H1 (cell line): ENCODE data around the gene CLRN2. TPM values are rescaled to one million over a fixed set of nuclear protein-coding genes. Genes with fewer than 3 reads are reported as not detected.

Source experiments
- CTCF ChIA-PET: fragments of 300-600 bp; sonication (Branson Sonifier 250); formaldehyde crosslinking; loops from one replicate; lab custom pipeline; 2021; ENCODE audit not compliant: partially characterized antibody; lab: Charles Lee
- POLR2A ChIA-PET: fragments of 300-600 bp; sonication (Branson Sonifier 250); formaldehyde crosslinking; loops from one replicate; lab custom pipeline; 2021; ENCODE audit warnings: inconsistent platforms; ENCODE audit not compliant: partially characterized antibody; lab: Charles Lee
- DNase-seq, 2 experiments: peaks; one replicate each; pipeline versions ENCODE4 v3.0.0 to v3.0.0-alpha.2; 2010 to 2022; ENCODE audit warnings: low spot score in 2 of 2, low read depth in 1 of 2, mixed read lengths in 1 of 2
- FAIRE-seq: peaks from 2 replicates; lab custom pipeline; 2011; peaks lifted over from hg19 to GRCh38; lab: Jason Lieb, UNC
- H2AFZ ChIP-seq: 2 replicates; pipeline ENCODE4 v1.8.1; 2012; ENCODE audit warnings: low read length, inconsistent platforms
- H2AK5ac ChIP-seq: 2 replicates; pipeline ENCODE4 v1.6.1; 2013; ENCODE audit warnings: low read depth, low read length
- H2BK120ac ChIP-seq: replicated peaks from 2 replicates; pipeline ENCODE3; 2013; ENCODE audit warnings: low read depth, low read length, inconsistent platforms
- H2BK12ac ChIP-seq: 2 replicates; pipeline ENCODE4 v1.6.1; 2013; ENCODE audit warnings: low read depth, low read length
- H2BK15ac ChIP-seq: 2 replicates; pipeline ENCODE4 v1.6.1; 2013; ENCODE audit warnings: low read length
- H2BK20ac ChIP-seq: 2 replicates; pipeline ENCODE4 v1.6.1; 2013; ENCODE audit warnings: low read length
- H2BK5ac ChIP-seq: 2 replicates; pipeline ENCODE4 v1.6.1; 2013; ENCODE audit warnings: low read depth, low read length
- H3K14ac ChIP-seq: 2 replicates; pipeline ENCODE4 v1.6.1; 2013; ENCODE audit warnings: inconsistent platforms; ENCODE audit not compliant: insufficient read length
- H3K18ac ChIP-seq: 2 replicates; pipeline ENCODE4 v1.6.1; 2013; ENCODE audit warnings: low read length; ENCODE audit errors: extremely low read depth
- H3K23ac ChIP-seq: 2 replicates; pipeline ENCODE4 v1.6.1; 2013; ENCODE audit warnings: inconsistent platforms; ENCODE audit not compliant: insufficient read length
- H3K23me2 ChIP-seq: 2 replicates; pipeline ENCODE4 v1.6.1; 2013; ENCODE audit warnings: low read depth, low read length
- H3K27ac ChIP-seq: 2 replicates; pipeline ENCODE4 v1.6.1; 2011; ENCODE audit warnings: low read depth, low read length, inconsistent platforms
- H3K27me3 ChIP-seq, 4 experiments: replicated peaks in 1 of 4; 1 replicate in 1 of 4; 2 replicates in 3 of 4; pipeline versions ENCODE4 v1.6.1 to v1.8.1; 2011 to 2013; ENCODE audit warnings: low read length in 3 of 4, mild to moderate bottlenecking in 3 of 4, inconsistent platforms in 2 of 4, mixed read lengths in 2 of 4, moderate library complexity in 1 of 4; ENCODE audit not compliant: control insufficient read depth in 3 of 4, insufficient read depth in 3 of 4; ENCODE audit errors: extremely low read depth in 1 of 4
- H3K36me3 ChIP-seq, 4 experiments: 2 replicates each; pipeline versions ENCODE4 v1.6.1 to v1.8.1; 2011 to 2013; ENCODE audit warnings: mild to moderate bottlenecking in 4 of 4, low read length in 3 of 4, moderate library complexity in 2 of 4, control low read depth in 1 of 4, inconsistent platforms in 1 of 4; ENCODE audit not compliant: insufficient read depth in 4 of 4, control insufficient read depth in 2 of 4
- H3K4ac ChIP-seq: replicated peaks from 2 replicates; pipeline ENCODE3; 2013; ENCODE audit warnings: low read length, low read depth, mixed read lengths, inconsistent platforms; ENCODE audit not compliant: insufficient read length
- H3K4me1 ChIP-seq, 4 experiments: replicated peaks in 1 of 4; 1 replicate in 1 of 4; 2 replicates in 3 of 4; pipeline versions ENCODE4 v1.6.1 to v1.8.1; 2011 to 2013; ENCODE audit warnings: low read length in 3 of 4, inconsistent platforms in 2 of 4, mixed read lengths in 1 of 4; ENCODE audit not compliant: insufficient read depth in 4 of 4, control insufficient read depth in 3 of 4
- H3K4me2 ChIP-seq, 2 experiments: 2 replicates each; pipeline versions ENCODE4 v1.6.1 to v1.8.1; 2011 to 2013; ENCODE audit warnings: low read depth in 2 of 2, low read length in 2 of 2, control low read depth in 1 of 2, inconsistent platforms in 1 of 2, mild to moderate bottlenecking in 1 of 2; ENCODE audit not compliant: insufficient read depth in 1 of 2
- H3K4me3 ChIP-seq, 4 experiments: fragments of 200-600, 300-600 bp in 1 of 4; sonication (generic), shearing (Covaris generic), sonication (Bioruptor Twin) in 1 of 4; 2 replicates each; pipeline versions ENCODE4 v1.5.1 to v1.8.1; 2011 to 2016; ENCODE audit warnings: low read length in 4 of 4, low read depth in 3 of 4, control low read depth in 2 of 4, inconsistent platforms in 2 of 4, mild to moderate bottlenecking in 2 of 4, mixed read lengths in 1 of 4, moderate library complexity in 1 of 4; ENCODE audit not compliant: insufficient read depth in 2 of 4; ENCODE audit errors: extremely low read depth in 1 of 4
- H3K56ac ChIP-seq: replicated peaks from 2 replicates; pipeline ENCODE3; 2013; ENCODE audit warnings: low read depth, mild to moderate bottlenecking, mixed read lengths, low read length, inconsistent platforms; ENCODE audit not compliant: insufficient read length
- H3K79me1 ChIP-seq: 2 replicates; pipeline ENCODE4 v1.6.1; 2013; ENCODE audit warnings: low read depth, low read length, control low read depth
- H3K79me2 ChIP-seq, 2 experiments: 2 replicates each; pipeline versions ENCODE4 v1.6.1 to v1.8.1; 2012 to 2013; ENCODE audit warnings: low read length in 2 of 2, mild to moderate bottlenecking in 2 of 2, inconsistent platforms in 1 of 2; ENCODE audit not compliant: insufficient read depth in 2 of 2, control insufficient read depth in 1 of 2
- H3K9ac ChIP-seq, 4 experiments: replicated peaks in 1 of 4; 1 replicate in 1 of 4; 2 replicates in 3 of 4; pipeline versions ENCODE4 v1.6.1 to v1.8.1; 2011 to 2013; ENCODE audit warnings: low read depth in 3 of 4, low read length in 3 of 4, control low read depth in 2 of 4, mild to moderate bottlenecking in 2 of 4, moderate library complexity in 2 of 4, inconsistent platforms in 1 of 4; ENCODE audit errors: extremely low read depth in 1 of 4
- H3K9me3 ChIP-seq, 2 experiments: 2 replicates each; pipeline versions ENCODE4 v1.6.1 to v1.8.1; 2012 to 2013; ENCODE audit warnings: mild to moderate bottlenecking in 2 of 2, moderate library complexity in 2 of 2, control low read depth in 1 of 2, inconsistent platforms in 1 of 2, low read depth in 1 of 2, low read length in 1 of 2, mixed read lengths in 1 of 2; ENCODE audit not compliant: insufficient read depth in 2 of 2
- H4K20me1 ChIP-seq, 2 experiments: replicated peaks in 1 of 2; 2 replicates each; pipeline versions ENCODE3 to v1.8.1; 2011 to 2013; ENCODE audit warnings: inconsistent platforms in 2 of 2, low read length in 2 of 2, mild to moderate bottlenecking in 1 of 2; ENCODE audit not compliant: insufficient read depth in 2 of 2, control insufficient read depth in 1 of 2
- H4K5ac ChIP-seq: 2 replicates; pipeline ENCODE4 v1.6.1; 2013; ENCODE audit warnings: low read length, low read depth, mixed read lengths, inconsistent platforms; ENCODE audit not compliant: insufficient read length
- H4K8ac ChIP-seq: 2 replicates; pipeline ENCODE4 v1.8.0; 2013; ENCODE audit warnings: mild to moderate bottlenecking, moderate library complexity, low read length, inconsistent platforms; ENCODE audit not compliant: insufficient read depth; ENCODE audit errors: extremely low read depth
- H4K91ac ChIP-seq: replicated peaks from 2 replicates; pipeline ENCODE3; 2013; ENCODE audit warnings: low read length, mixed read lengths, inconsistent platforms; ENCODE audit not compliant: insufficient read length
- CEBPB ChIP-seq: IDR thresholded peaks from 2 replicates; pipeline ENCODE4 v1.6.1; 2012; ENCODE audit warnings: low read depth, low read length
- GTF2F1 ChIP-seq: IDR thresholded peaks from 2 replicates; pipeline ENCODE4 v1.6.1; 2012; ENCODE audit warnings: low read depth, low read length, improper control_type of control experiment, borderline replicate concordance
- KDM4A ChIP-seq: IDR thresholded peaks from one replicate; pipeline ENCODE4 v1.7.1; 2012; ENCODE audit warnings: low read depth, mild to moderate bottlenecking, moderate library complexity, low read length, inconsistent platforms; ENCODE audit not compliant: severe bottlenecking
- MAFK ChIP-seq: IDR thresholded peaks from 2 replicates; pipeline ENCODE4 v1.6.1; 2012; ENCODE audit warnings: low read depth, mild to moderate bottlenecking, improper control_type of control experiment, low read length
- POLR2AphosphoS5 ChIP-seq: IDR thresholded peaks from 2 replicates; pipeline ENCODE4 v1.6.1; 2011; ENCODE audit warnings: low read depth, low read length
- WGBS, 2 experiments: shearing (Covaris generic) in 1 of 2; methylation state at CpG; one replicate each; pipeline versions ENCODE4 v1.1.6 to v1.1.7; 2013 to 2015; ENCODE audit warnings: low lambda C conversion rate in 2 of 2, mixed read lengths in 2 of 2, inconsistent platforms in 1 of 2, low coverage in 1 of 2, missing lambda C conversion rate in 1 of 2; ENCODE audit not compliant: insufficient replicate concordance in 2 of 2, insufficient coverage in 1 of 2, insufficient read length in 1 of 2; ENCODE audit errors: extremely low coverage in 1 of 2, missing lambda C conversion rate in 1 of 2; 5-methylcytosine and 5-hydroxymethylcytosine counted together
- polyA plus RNA-seq, 7 experiments: library from polyadenylated mRNA; depleted of rRNA in 3 of 7; stranded (reverse) in 5 of 7; unstranded in 2 of 7; fragments of >200 nt in 5 of 7; fragments of 200-250 nt in 2 of 7; gene quantifications; 1 replicate in 5 of 7; 2 replicates in 1 of 7; 4 replicates in 1 of 7; pipeline versions ENCODE4 v1.2.1 to v1.2.3, GENCODE V29; 2011 to 2013; ENCODE audit warnings: missing spikeins in 2 of 7, mixed read lengths in 2 of 7
- total RNA-seq: library from RNA; stranded (reverse); fragmentation: NEBNext Ultra II Directional; extraction: Animal tissue kit (Norgen Biotek cat#: 25700); gene quantifications from 2 replicates; pipeline ENCODE4 v1.2.1, GENCODE V29; 2021

CLRN2 gene
- total and polyA plus RNA-seq, 2 of the 8 experiments (the other 6 are each of a cell fraction or from before 2014, with no cell fraction given), result not detected

DNA sequence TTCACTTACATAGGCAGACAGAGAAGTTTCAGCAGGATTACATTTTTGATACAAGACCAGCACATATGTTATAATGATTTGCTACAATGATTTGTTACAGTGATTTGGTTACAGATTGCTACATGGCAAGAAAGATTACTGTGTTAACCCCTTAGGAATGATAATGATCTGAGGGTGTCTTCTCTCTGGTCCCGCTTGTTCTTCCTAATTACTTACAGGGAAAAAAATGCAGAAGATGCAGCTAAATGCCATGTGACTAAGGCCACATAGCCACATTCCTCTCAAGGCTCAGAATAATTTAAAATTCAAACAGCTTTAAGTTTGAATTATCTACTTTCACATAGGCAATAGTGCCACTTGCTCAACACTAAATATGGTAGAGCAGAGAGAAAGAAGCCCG lies 52.3 kb downstream of the CLRN2 start:
- Histone ChIP-seq H3K23ac (no peak overlapping the region), H3K9ac (no peak overlapping the region), H3K4ac (no peak overlapping the region), H3K79me1 (no peaks in the 10 kb centered on the region), H2BK12ac (no peak overlapping the region), H3K27me3 (no peaks in the 10 kb centered on the region), H3K4me1 (no peaks in the 10 kb centered on the region), H3K56ac (no peak overlapping the region), H2AK5ac (no peak overlapping the region), H2BK15ac (no peak overlapping the region), H2AFZ (no peak overlapping the region), H3K4me2 (no peak overlapping the region), H2BK5ac (no peak overlapping the region), H3K14ac (no peak overlapping the region), H4K20me1 (no peaks in the 10 kb centered on the region), H3K27ac (no peak overlapping the region), H3K18ac (no peak overlapping the region), H3K4me3 (no peak overlapping the region), H4K8ac (no peak overlapping the region), H3K79me2 (no peaks in the 10 kb centered on the region), H3K9me3 (no peaks in the 10 kb centered on the region), H3K36me3 (no peaks in the 10 kb centered on the region), H2BK120ac (no peak overlapping the region), H2BK20ac (no peak overlapping the region), H4K5ac (no peak overlapping the region), H3K23me2 (no peaks in the 10 kb centered on the region; the same call in 1 of the 2 replicates), H4K91ac (no peak overlapping the region)
- no peak for TF ChIP-seq GTF2F1
- no peak for TF ChIP-seq KDM4A
- no peak for TF ChIP-seq POLR2AphosphoS5
- TF ChIP-seq CEBPB, result no peak
- TF ChIP-seq MAFK, result no peak
- POLR2A ChIA-PET, result interaction anchor here (0.8 to 2.4 kb wide), 4 partner anchors 9 to 48 kb away, joined by 3 to 6 read pairs (median 4); partner anchors contain the start of gene LAP3
- 87% methylated on average over 2 of the region's 2 CpGs; no CpG with 5 or more reads in 1 of the 2 experiments for WGBS, 2 experiments
- FAIRE-seq, result no peak
- no peak for DNase-seq
- CTCF ChIA-PET, result interaction anchor here (0.9 to 5.5 kb wide), 4 partner anchors 12 to 37 kb away, joined by 3 to 28 read pairs (median 4); no protein-coding TSS in a partner anchor
